Gastroesophageal sphincter (tissue), 4 donors: ENCODE measurements around the gene HS3ST1. TPM values are rescaled to one million over a fixed set of nuclear protein-coding genes. Genes with fewer than 3 reads are reported as not detected.
"Not testable (repeated sequence)": the region's sequence is repeated elsewhere in the genome, so short reads cannot be mapped to it uniquely, and the experiment has no call there.

Experiments
- ATAC-seq: fragments of 150-250 bp; one replicate; pipeline ENCODE4 v1.9.1; 2016; ENCODE audit warnings: mild to moderate bottlenecking, moderate library complexity
- H3K27ac ChIP-seq, 4 donors: fragments of 200-600 bp; sonication (generic) in 3 of 4; 1 replicate in 3 of 4; 2 replicates in 1 of 4; pipeline ENCODE4 v1.5.1; 2016 to 2019
- H3K27me3 ChIP-seq: fragments of 200-600 bp; sonication (generic); one replicate; pipeline ENCODE4 v1.5.1; 2019
- H3K36me3 ChIP-seq, 2 donors: fragments of 200-600 bp; sonication (generic); one replicate each; pipeline ENCODE4 v1.5.1; 2019; ENCODE audit warnings: control low read depth in 1 of 2
- H3K4me1 ChIP-seq, 3 donors: fragments of 200-600 bp; sonication (generic); 1 replicate in 2 of 3; 2 replicates in 1 of 3; pipeline ENCODE4 v1.5.1; 2016 to 2019; ENCODE audit warnings: control low read depth in 2 of 3
- H3K4me3 ChIP-seq, 2 donors: fragments of 200-600 bp; sonication (generic); one replicate each; pipeline ENCODE4 v1.5.1; 2019; ENCODE audit warnings: mild to moderate bottlenecking in 1 of 2, moderate library complexity in 1 of 2
- H3K9me3 ChIP-seq, 3 donors: fragments of 200-600 bp; sonication (generic); one replicate each; pipeline ENCODE4 v1.5.1; 2017 to 2019; ENCODE audit warnings: control low read depth in 2 of 3
- EP300 ChIP-seq: sonication (generic); formaldehyde crosslinking; IDR thresholded peaks from one replicate; pipeline ENCODE4 v1.6.1; 2017; ENCODE audit warnings: antibody characterized with exemption, mild to moderate bottlenecking
- POLR2A ChIP-seq, 2 donors: fragments of 450-650 bp; IDR thresholded peaks; one replicate each; pipeline ENCODE4 v1.6.1; 2017; ENCODE audit warnings: antibody characterized with exemption in 2 of 2, mild to moderate bottlenecking in 2 of 2, moderate library complexity in 1 of 2
- POLR2AphosphoS5 ChIP-seq: sonication (generic); formaldehyde crosslinking; IDR thresholded peaks from one replicate; pipeline ENCODE4 v1.6.1; 2017; ENCODE audit warnings: antibody characterized with exemption
- WGBS, 2 donors: methylation state at CpG; one replicate each; pipeline ENCODE4 v1.1.5; 2018; ENCODE audit warnings: low coverage in 1 of 2; 5-methylcytosine and 5-hydroxymethylcytosine counted together
- total RNA-seq, 4 donors: library from RNA; depleted of rRNA; stranded (reverse); fragments of >200 nt; gene quantifications; one replicate each; pipeline ENCODE4 v1.1.0, GENCODE V29; 2016
- TF ChIP-seq, protein P1 (sequence below), 4 experiments: fragments of 200-600 bp in 2 of 4; fragments of 450-650 bp in 2 of 4; sonication (generic) in 1 of 4; IDR thresholded peaks; one replicate each; pipeline ENCODE4 v1.5.1; 2017 to 2019; ENCODE audit warnings: antibody characterized with exemption in 4 of 4, mild to moderate bottlenecking in 2 of 4, moderate library complexity in 2 of 4

The HS3ST1 gene
- total RNA-seq, 4 donors from 2014 or later = 0.66 to 2.0 (median 1.4) TPM

DNA sequence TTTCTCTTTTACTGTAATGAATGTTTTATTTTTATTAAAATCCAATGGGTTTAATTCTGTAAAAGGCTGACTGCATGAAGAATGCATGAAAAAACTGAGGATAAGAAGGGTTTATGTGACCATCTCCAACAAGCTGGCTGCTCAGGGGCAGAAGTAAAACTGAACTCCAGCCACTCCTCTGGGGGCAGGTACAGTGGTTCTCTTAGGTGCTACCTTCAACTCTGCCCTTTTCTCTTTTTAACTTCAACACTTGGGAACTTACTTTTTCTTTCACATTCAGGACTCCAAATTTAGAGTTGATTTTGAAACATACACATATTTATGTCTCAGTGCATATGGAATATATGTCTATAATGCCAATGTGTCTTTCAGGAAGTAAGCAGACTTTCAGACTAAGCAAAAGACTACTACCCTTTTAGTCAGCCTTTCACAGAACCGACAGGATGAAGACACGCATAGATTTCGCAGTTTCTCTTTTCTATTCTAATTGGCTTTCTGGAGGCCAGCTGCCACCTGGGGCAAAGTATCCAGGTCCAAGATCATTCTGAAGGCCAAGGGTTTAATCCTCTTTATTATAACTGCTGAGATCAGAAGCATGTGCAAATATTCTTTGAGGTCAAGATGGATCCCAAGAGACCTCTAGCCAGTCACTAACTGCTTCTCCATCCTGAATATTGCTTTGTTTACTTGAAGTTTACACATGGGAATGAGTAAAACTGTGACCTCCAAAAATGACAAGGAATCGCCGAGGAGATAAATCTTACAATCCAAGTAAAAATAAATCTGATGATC is 30.7 kb downstream of the HS3ST1 start:
- peaks cover 0 to 14% of the 10 kb centered on the region in 2 donors for H3K36me3 ChIP-seq
- no peak overlapping the region for H3K27ac ChIP-seq
- ATAC-seq = no peak
- H3K9me3 ChIP-seq = peaks cover 0 to 8% (median 0%) of the 10 kb centered on the region in 3 donors
- H3K27me3 ChIP-seq = no peaks in the 10 kb centered on the region
- H3K4me1 ChIP-seq = no peaks in the 10 kb centered on the region
- H3K4me3 ChIP-seq = no peak overlapping the region
- TF ChIP-seq EP300 (no peak), POLR2A (IDR thresholded peaks at IDR 0.05) (no peak), POLR2AphosphoS5 (no peak)
- TF ChIP-seq, protein P1, sequence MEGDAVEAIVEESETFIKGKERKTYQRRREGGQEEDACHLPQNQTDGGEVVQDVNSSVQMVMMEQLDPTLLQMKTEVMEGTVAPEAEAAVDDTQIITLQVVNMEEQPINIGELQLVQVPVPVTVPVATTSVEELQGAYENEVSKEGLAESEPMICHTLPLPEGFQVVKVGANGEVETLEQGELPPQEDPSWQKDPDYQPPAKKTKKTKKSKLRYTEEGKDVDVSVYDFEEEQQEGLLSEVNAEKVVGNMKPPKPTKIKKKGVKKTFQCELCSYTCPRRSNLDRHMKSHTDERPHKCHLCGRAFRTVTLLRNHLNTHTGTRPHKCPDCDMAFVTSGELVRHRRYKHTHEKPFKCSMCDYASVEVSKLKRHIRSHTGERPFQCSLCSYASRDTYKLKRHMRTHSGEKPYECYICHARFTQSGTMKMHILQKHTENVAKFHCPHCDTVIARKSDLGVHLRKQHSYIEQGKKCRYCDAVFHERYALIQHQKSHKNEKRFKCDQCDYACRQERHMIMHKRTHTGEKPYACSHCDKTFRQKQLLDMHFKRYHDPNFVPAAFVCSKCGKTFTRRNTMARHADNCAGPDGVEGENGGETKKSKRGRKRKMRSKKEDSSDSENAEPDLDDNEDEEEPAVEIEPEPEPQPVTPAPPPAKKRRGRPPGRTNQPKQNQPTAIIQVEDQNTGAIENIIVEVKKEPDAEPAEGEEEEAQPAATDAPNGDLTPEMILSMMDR (IDR thresholded peaks at IDR 0.05) = no peak
- 66 to 69% methylated on average over 4 to 5 of the region's 5 CpGs for WGBS, 2 donors

DNA sequence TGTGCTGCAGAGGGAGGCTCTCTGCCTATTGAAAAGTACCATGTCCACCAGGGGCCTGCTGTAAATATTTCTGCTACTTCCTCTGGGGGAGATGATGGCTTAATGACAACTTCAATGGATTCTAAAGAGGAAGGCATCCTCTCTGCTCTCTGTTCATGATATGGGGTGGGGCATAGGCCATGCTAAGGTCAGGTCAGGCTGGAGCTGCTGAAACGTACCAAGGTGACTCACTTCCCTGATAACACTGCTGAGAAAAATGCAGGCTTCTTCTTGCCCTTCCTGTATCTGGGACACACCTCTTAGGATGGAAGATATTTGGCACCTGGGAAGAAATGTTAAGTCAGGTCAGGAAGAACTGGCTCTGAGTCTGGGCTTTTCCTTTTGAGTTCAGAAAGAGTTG is 31.5 kb downstream of the HS3ST1 start:
- Histone ChIP-seq H3K36me3 (peaks cover 0 to 14% of the 10 kb centered on the region in 2 donors), H3K27ac (no peak overlapping the region), H3K9me3 (peaks cover 0 to 8% (median 0%) of the 10 kb centered on the region in 3 donors), H3K4me1 (no peaks in the 10 kb centered on the region), H3K27me3 (no peaks in the 10 kb centered on the region), H3K4me3 (no peak overlapping the region)
- peak; percentile 9 for TF ChIP-seq POLR2AphosphoS5
- no peak for TF ChIP-seq POLR2A (IDR thresholded peaks at IDR 0.05)
- TF ChIP-seq, protein P1 (IDR thresholded peaks at IDR 0.05) = no peak
- no peak for TF ChIP-seq EP300
- no peak for ATAC-seq
- WGBS, 2 donors = 50 to 80% methylated on average over 1 of the region's 1 CpG

DNA sequence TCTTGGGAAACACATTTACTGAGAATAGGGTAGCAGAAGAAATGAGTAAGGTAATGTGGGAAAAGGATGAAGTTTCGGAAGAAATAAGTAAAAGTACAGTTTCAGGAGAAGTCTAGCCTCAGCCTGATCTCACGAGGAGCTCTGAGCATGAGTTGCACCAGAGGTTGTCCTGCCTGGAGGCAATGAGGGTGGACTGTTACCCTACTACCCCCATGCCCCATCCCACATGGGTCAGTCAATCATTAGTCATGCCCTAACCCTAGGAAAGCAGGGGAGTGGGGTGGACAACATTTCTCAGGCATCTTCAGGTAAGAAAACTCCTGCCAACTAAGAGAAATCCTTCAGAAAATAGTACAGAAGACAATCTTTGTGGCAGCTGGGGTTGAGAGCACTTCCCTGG is 35.1 kb downstream of the HS3ST1 start:
- 75 to 100% methylated on average over 1 to 2 of the region's 2 CpGs for WGBS, 2 donors
- Histone ChIP-seq H3K4me1 (no peaks in the 10 kb centered on the region), H3K4me3 (no peak overlapping the region), H3K27ac (no peak overlapping the region), H3K9me3 (no peaks in the 10 kb centered on the region), H3K27me3 (no peaks in the 10 kb centered on the region), H3K36me3 (no peaks in the 10 kb centered on the region)
- no peak for ATAC-seq
- TF ChIP-seq POLR2AphosphoS5 = no peak
- TF ChIP-seq POLR2A (IDR thresholded peaks at IDR 0.05) = no peak

DNA sequence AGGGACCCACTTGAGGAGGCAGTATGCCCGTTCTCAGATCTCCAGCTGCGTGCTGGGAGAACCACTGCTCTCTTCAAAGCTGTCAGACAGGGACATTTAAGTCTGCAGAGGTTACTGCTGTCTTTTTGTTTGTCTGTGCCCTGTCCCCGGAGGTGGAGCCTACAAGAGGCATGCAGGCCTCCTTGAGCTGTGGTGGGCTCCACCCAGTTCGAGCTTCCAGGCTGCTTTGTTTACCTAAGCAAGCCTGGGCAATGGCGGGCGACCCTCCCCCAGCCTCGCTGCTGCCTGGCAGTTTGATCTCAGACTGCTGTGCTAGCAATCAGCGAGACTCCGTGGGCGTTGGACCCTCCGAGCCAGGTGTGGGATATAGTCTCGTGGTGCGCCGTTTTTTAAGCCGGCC is 44.6 kb downstream of the HS3ST1 start:
- ATAC-seq, H3K27ac ChIP-seq, H3K36me3 ChIP-seq, H3K4me3 ChIP-seq, H3K27me3 ChIP-seq, H3K9me3 ChIP-seq, H3K4me1 ChIP-seq: not testable (repeated sequence)
- 90 to 100% methylated on average over 4 of the region's 15 CpGs for WGBS, 2 donors

GRCh38 chr4:11376571-11376970 is 52.1 kb downstream of the HS3ST1 start:
- H3K27me3 ChIP-seq = no peaks in the 10 kb centered on the region
- H3K36me3 ChIP-seq = no peaks in the 10 kb centered on the region
- H3K4me1 ChIP-seq = no peaks in the 10 kb centered on the region
- no peaks in the 10 kb centered on the region for H3K9me3 ChIP-seq
- no peak for ATAC-seq
- TF ChIP-seq, protein P1 (IDR thresholded peaks at IDR 0.05) = no peak
- TF ChIP-seq POLR2AphosphoS5 (no peak), EP300 (no peak), POLR2A (IDR thresholded peaks at IDR 0.05) (no peak)
- H3K4me3 ChIP-seq = no peak overlapping the region
- 17 to 46% methylated on average over 1 to 4 of the region's 4 CpGs for WGBS, 2 donors
- no peak overlapping the region for H3K27ac ChIP-seq

- no peak overlapping the region for H3K4me3 ChIP-seq
- H3K4me1 ChIP-seq = no peaks in the 10 kb centered on the region
- TF ChIP-seq POLR2AphosphoS5 = no peak
- no peak for TF ChIP-seq POLR2A (IDR thresholded peaks at IDR 0.05)
- TF ChIP-seq, protein P1 (IDR thresholded peaks at IDR 0.05) = no peak
- no peak for TF ChIP-seq EP300
- no peak for ATAC-seq
- 53 to 63% methylated on average over 7 of the region's 7 CpGs for WGBS, 2 donors
- H3K9me3 ChIP-seq = no peaks in the 10 kb centered on the region
- H3K36me3 ChIP-seq = no peaks in the 10 kb centered on the region
- H3K27ac ChIP-seq = no peak overlapping the region
- no peaks in the 10 kb centered on the region for H3K27me3 ChIP-seq
These were observed 52.5 kb downstream of the HS3ST1 start for GRCh38 chr4:11376146-11376545.
